Vagina (tissue), 2 donors: Measurements from ENCODE around the gene PDE7B. TPM values are rescaled to one million over a fixed set of nuclear protein-coding genes. Genes with fewer than 3 reads are reported as not detected.

Experiments
- DNase-seq, 2 donors: peaks; one replicate each; pipeline ENCODE4 v3.0.0-alpha.2; 2017; ENCODE audit errors: extremely low spot score in 2 of 2
- H3K27ac ChIP-seq: fragments of 200-600 bp; sonication (generic); one replicate; pipeline ENCODE4 v1.5.1; 2019
- H3K27me3 ChIP-seq: fragments of 200-600 bp; sonication (generic); one replicate; pipeline ENCODE4 v1.5.1; 2019
- H3K36me3 ChIP-seq, 2 donors: fragments of 200-600 bp; sonication (generic); one replicate each; pipeline ENCODE4 v1.5.1; 2017 to 2019
- H3K4me1 ChIP-seq: fragments of 200-600 bp; sonication (generic); one replicate; pipeline ENCODE4 v1.5.1; 2019
- H3K4me3 ChIP-seq, 2 donors: fragments of 200-600 bp; sonication (generic); 1 replicate in 1 of 2; 2 replicates in 1 of 2; pipeline ENCODE4 v1.5.1; 2016 to 2019
- H3K9me3 ChIP-seq: fragments of 200-600 bp; sonication (generic); one replicate; pipeline ENCODE4 v1.5.1; 2019
- CTCF ChIP-seq, 3 experiments: fragments of 450-650 bp in 2 of 3; fragments of 200-600 bp in 1 of 3; sonication (generic) in 1 of 3; IDR thresholded peaks; one replicate each; pipeline ENCODE4 v1.5.1; 2017 to 2019; ENCODE audit warnings: antibody characterized with exemption in 3 of 3, mild to moderate bottlenecking in 2 of 3, moderate library complexity in 2 of 3
- POLR2A ChIP-seq, 2 donors: fragments of 450-650 bp; IDR thresholded peaks; one replicate each; pipeline ENCODE4 v1.6.1; 2017; ENCODE audit warnings: antibody characterized with exemption in 2 of 2, mild to moderate bottlenecking in 2 of 2, moderate library complexity in 2 of 2
- POLR2AphosphoS5 ChIP-seq, 2 donors: sonication (generic); formaldehyde crosslinking; IDR thresholded peaks; one replicate each; pipeline ENCODE4 v1.9.0; 2017; ENCODE audit warnings: antibody characterized with exemption in 2 of 2, mild to moderate bottlenecking in 2 of 2, low read depth in 1 of 2; ENCODE audit not compliant: insufficient read depth in 1 of 2
- intact Hi-C: fragments of 100-400 bp; cut with DNase I; formaldehyde crosslinking; loops from one replicate; pipeline ENCODE4 v1.15.1; 2023
- total RNA-seq: library from RNA; depleted of rRNA; stranded (reverse); fragments of >200 nt; gene quantifications from one replicate; pipeline ENCODE4 v1.2.3, GENCODE V29; 2016

Gene PDE7B
- total RNA-seq, 1 donor from 2014 or later: 6.9 TPM

GRCh38 chr6:136077834-136078576 is 226.5 kb downstream of the PDE7B start:
- Histone ChIP-seq H3K4me3 (no peak overlapping the region), H3K27me3 (no peaks in the 10 kb centered on the region), H3K9me3 (no peaks in the 10 kb centered on the region), H3K36me3 (no peaks in the 10 kb centered on the region), H3K4me1 (no peaks in the 10 kb centered on the region), H3K27ac (no peak overlapping the region)
- TF ChIP-seq CTCF (IDR thresholded peaks at IDR 0.05): no peak
- no peak for TF ChIP-seq POLR2AphosphoS5 (IDR thresholded peaks at IDR 0.05; ENCODE audit: insufficient read depth in 1 of 2, low read depth in 1 of 2)
- DNase-seq: no peak
- intact Hi-C loops: no loop called here

- TF ChIP-seq POLR2AphosphoS5 (IDR thresholded peaks at IDR 0.05; ENCODE audit: insufficient read depth in 1 of 2, low read depth in 1 of 2): no peak
- TF ChIP-seq POLR2A (IDR thresholded peaks at IDR 0.05): no peak
- no peak for DNase-seq
- H3K27ac ChIP-seq: no peak overlapping the region
Measured at GRCh38 chr6:136079701-136080565, 228.4 kb downstream of the PDE7B start.

GRCh38 chr6:136083540-136083939 is 232.0 kb downstream of the PDE7B start:
- TF ChIP-seq POLR2AphosphoS5 (IDR thresholded peaks at IDR 0.05; ENCODE audit: insufficient read depth in 1 of 2, low read depth in 1 of 2) (no peak), POLR2A (IDR thresholded peaks at IDR 0.05) (no peak), CTCF (IDR thresholded peaks at IDR 0.05) (no peak)
- intact Hi-C loops: no loop called here
- Histone ChIP-seq H3K27ac (no peak overlapping the region), H3K36me3 (no peaks in the 10 kb centered on the region), H3K9me3 (no peaks in the 10 kb centered on the region), H3K4me3 (no peak overlapping the region), H3K4me1 (peaks cover 9% of the 10 kb centered on the region), H3K27me3 (no peaks in the 10 kb centered on the region)
- no peak for DNase-seq

More at GRCh38 chr6:136079701-136080565, 228.4 kb downstream of the PDE7B start:
- no peaks in the 10 kb centered on the region for H3K9me3 ChIP-seq
- intact Hi-C loops: no loop called here
- no peaks in the 10 kb centered on the region for H3K27me3 ChIP-seq
- H3K4me1 ChIP-seq: peaks cover under 1% of the 10 kb centered on the region
- H3K4me3 ChIP-seq: no peak overlapping the region
- no peaks in the 10 kb centered on the region for H3K36me3 ChIP-seq

GRCh38 chr6:136084403-136084802 is 232.9 kb downstream of the PDE7B start:
- no peaks in the 10 kb centered on the region for H3K9me3 ChIP-seq
- H3K4me1 ChIP-seq: peaks cover 9% of the 10 kb centered on the region
- H3K27ac ChIP-seq: no peak overlapping the region
- intact Hi-C loops: no loop called here
- DNase-seq: no peak
- H3K27me3 ChIP-seq: no peaks in the 10 kb centered on the region
- H3K36me3 ChIP-seq: no peaks in the 10 kb centered on the region
- H3K4me3 ChIP-seq: no peak overlapping the region
- no peak for TF ChIP-seq POLR2AphosphoS5 (IDR thresholded peaks at IDR 0.05; ENCODE audit: insufficient read depth in 1 of 2, low read depth in 1 of 2)
- TF ChIP-seq POLR2A (IDR thresholded peaks at IDR 0.05): no peak
- TF ChIP-seq CTCF (IDR thresholded peaks at IDR 0.05): no peak

- intact Hi-C loops: no loop called here
- Histone ChIP-seq H3K4me3 (no peak overlapping the region), H3K4me1 (peaks cover 9% of the 10 kb centered on the region), H3K27me3 (no peaks in the 10 kb centered on the region), H3K27ac (peak overlapping the region; percentile 7), H3K9me3 (no peaks in the 10 kb centered on the region), H3K36me3 (no peaks in the 10 kb centered on the region)
- no peak for DNase-seq
- TF ChIP-seq CTCF (IDR thresholded peaks at IDR 0.05) (no peak), POLR2A (IDR thresholded peaks at IDR 0.05) (no peak), POLR2AphosphoS5 (IDR thresholded peaks at IDR 0.05; ENCODE audit: insufficient read depth in 1 of 2, low read depth in 1 of 2) (no peak)
Measured at GRCh38 chr6:136085370-136086115, 234.0 kb downstream of the PDE7B start.
